NCI-H510A treated with DMSO at 0.1 percent for 48 hours (cell line): ENCODE results near the gene CCDC13.
A peak's percentile ranks its signal among the peaks of the same experiment; 100 is the strongest.
"Not testable (repeated sequence)": the region's sequence is repeated elsewhere in the genome, so short reads cannot be mapped to it uniquely, and the experiment has no call there.

Experiments
- DNase-seq: peaks from one replicate; lab custom pipeline; 2025; lab: John Stamatoyannopoulos, UW

CCDC13 gene, protein sequence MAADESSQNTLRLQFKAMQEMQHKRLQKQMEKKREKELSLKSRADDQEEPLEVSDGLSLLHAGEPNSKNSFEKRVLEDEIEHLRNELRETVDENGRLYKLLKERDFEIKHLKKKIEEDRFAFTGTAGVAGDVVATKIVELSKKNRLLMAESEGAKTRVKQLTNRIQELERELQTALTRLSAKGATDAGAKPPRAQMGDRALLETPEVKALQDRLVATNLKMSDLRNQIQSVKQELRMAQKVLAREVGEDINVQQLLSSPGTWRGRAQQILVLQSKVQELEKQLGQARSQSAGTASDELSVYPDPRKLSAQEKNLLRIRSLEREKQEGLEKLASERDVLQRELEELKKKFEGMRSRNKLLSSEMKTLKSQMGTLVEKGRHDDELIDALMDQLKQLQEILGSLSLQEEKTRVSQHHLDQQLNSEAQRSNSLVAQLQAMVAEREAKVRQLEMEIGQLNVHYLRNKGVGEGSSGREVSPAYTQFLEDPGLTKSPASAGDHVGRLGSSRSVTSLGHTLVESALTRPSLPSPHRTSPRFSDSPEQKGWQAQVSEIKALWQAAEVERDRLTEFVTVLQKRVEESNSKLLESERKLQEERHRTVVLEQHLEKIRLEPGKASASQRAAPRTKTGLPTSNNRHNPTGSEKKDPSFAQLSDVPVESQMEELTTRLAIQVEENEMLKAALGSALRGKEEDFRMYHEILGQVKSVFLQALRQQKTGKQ

DNA sequence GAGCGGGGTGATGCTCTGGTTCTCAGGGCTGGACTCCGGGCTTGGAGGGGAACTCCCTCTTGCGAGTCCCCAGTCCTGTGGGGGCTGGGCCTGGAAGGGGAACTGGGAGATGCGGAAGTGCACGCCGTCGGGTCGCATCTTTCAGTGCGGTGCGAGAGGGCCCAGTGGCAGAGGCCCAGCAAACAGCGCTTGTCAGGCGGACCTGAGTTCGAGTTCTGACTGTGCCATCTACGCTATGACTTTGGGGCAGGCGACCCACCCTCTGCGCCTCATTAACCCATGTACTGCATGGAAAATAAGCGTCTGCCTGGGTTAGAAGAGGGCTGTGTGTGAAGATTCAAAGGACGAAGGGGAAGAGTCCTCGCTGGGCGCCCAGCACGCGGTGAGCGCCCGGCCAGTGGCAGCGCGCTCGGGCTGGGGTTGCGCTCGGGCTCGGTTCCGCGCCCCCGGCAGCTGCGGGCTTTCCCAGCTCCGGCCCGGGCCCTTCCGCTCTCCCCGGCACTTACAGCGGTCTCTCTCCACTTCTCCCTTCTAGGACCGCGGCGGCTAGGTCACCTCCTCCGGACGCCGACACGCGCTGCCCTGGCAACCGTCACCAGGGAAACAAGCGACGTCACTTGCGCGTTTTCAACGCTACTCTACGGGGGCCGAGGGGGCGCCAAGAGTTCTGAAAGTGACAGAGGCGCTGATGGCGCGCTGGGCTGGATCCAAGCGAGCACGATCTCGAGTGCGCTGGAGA is at the start of gene CCDC13:
Gene CCDC13 (minus strand): TSS at position 584 of the 739 bp plus-strand sequence. CDS start 14,908 bp downstream, outside the sequence.
- peak; percentile 95 for DNase-seq

DNA sequence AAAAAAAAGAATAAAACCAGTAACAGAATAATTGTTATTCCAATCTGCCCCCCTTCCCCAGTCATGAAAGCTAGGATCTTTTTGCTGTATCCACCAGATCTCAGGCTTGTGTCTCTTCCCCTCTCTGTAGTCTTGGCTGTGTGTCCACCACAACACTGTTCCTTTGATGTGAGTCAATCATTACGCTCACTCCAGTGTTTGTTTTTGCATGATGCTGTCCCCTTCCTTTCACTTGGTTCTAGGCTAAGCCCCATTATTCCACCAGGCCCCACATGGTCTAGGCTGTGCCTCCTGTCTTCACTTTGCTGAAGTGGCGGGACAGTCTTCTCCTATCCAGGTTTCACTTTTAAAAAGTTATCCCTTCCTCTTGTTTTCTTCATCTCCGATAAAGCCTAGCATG is 49.8 kb upstream of the CCDC13 start:
- DNase-seq, result peak; percentile 29

DNA sequence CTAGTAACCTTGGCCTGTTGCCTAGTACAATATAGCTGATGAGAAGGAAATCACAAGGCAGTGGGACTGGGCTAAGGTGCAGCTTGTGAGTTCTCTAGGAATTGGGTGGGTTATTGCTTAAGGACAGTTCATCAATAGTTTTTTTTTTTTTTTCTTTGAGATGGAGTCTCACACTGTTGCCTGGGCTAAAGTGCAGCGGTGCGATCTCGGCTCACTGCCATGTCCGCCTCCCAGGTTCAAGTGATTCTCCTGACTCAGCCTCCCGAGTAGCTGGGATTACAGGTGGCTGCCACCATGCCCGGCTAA is 47.6 kb upstream of the CCDC13 start:
- DNase-seq, result no peak

DNA sequence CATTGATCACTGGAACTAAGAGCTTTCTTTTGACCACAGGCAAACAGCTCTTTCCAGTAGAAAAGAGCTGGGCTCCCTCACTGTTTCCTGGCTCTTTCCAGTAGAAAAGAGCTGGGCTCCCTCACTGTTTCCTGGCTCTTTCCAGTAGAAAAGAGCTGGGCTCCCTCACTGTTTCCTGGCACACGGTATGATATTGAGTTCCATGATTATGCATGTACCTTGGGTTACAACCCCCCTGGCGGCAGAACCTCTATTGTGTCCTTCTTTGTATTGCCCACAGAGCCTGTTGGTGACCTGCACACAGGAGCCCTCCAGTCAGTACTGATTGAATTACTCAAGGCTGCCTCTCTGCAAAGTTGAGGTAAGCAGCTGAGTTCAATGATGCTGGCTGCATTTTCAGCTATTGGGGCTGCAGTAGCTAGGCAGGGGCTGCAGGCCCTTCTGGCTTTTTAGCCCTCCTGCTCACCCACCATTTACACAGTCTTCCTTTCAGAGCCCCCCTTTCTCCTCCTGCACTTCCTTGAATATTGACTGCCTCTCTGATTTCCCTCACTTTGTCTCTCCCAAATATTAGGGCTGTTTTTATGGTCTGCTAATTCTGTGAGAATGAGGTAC is 46.4 kb upstream of the CCDC13 start:
- DNase-seq, result peak; percentile 72

DNA sequence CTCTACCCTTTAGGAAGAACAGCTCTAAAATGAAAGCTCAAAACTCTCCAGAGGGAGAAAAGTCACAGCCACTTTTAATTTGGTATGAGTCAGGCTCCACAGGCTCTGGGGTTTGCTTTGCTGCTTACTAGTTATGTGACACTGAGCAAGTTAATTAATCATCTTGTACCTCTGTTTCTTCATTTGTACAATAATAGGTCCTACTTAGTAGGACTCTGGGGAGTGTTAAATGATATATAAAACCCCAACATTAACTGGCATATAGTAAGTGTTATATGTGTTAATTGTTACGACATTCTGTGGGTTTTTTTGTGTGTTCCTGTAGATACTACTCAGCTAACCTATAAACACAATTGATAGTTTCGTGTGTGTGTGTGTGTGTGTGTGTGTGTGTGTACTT is 42.8 kb upstream of the CCDC13 start:
- DNase-seq, result no peak

DNA sequence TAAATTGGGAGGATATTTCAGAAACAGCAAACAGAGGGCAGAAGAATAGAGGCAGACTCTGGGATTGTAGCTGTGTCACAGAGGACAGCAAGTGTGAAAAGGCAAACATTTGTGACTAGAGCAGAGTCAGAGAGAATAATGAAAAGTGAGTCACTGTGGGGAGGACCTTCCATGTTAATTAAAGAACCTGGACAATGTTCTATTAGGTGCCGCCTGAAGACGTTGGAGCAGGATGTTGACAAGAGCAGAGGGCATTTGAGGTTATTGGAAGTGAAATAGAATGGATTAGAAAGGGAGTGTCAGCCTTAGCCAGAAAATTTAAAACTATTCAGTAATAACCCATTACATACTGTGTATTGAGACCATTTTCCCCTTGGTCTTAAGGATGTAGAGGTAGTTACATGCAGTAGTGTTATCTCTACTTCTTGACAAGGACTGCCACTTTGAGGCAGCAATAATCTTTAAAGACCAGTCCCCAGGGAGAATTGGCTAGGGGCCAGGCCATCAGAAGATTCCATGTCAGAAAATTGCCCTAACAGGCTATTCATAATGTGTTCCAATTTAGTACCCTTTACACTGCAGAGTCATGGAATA is 42.0 kb upstream of the CCDC13 start:
- no peak for DNase-seq

DNA sequence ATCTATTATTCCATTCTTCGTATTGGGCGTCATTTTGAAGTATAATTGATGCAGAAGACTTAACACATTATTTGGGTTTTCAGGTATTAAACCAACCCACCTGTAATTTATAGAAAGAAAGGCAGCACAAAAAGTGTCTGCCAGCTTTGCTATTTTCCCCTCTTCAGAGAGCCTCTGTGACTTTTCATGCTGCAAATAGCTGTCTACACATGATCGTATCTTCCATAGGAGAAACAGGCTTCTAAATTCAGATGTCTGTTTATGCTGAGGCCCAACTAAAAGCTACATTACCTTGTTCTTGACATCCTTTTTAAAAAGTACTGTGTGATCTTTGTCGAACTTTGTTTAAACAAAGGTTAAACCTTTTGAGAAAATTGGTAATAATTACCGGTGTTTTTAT is 41.2 kb upstream of the CCDC13 start:
- no peak for DNase-seq

DNA sequence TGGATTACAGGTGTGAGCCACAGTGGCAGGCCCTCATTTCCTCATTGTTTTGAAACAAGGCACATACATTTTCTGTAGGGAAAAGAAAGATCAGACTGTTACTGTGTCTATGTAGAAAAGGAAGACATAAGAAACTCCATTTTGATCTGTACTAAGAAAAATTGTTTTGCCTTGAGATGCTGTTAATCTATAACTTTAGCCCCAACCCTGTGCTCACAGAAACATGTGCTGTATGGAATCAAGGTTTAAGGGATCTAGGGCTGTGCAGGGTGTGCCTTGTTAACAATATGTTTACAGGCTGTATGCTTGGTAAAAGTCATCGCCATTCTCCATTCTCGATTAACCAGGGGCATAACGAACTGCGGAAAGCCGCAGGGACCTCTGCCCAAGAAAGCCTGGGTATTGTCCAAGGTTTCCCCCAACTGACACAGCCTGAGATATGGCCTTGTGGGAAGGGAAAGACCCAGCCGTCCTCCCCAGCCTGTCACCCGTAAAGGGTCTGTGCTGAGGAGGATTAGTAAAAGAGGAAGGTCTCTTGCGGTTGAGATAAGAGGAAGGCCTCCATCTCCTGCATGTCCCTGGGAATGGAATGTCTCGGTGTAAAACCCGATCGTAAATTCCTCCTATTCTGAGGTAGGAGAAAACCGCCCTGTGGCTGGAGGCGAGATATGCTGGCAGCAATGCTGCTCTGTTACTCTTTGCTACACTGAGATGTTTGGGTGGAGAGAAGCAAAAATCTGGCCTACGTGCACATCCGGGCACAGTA is 38.2 kb upstream of the CCDC13 start:
- DNase-seq, result not testable (repeated sequence)

DNA sequence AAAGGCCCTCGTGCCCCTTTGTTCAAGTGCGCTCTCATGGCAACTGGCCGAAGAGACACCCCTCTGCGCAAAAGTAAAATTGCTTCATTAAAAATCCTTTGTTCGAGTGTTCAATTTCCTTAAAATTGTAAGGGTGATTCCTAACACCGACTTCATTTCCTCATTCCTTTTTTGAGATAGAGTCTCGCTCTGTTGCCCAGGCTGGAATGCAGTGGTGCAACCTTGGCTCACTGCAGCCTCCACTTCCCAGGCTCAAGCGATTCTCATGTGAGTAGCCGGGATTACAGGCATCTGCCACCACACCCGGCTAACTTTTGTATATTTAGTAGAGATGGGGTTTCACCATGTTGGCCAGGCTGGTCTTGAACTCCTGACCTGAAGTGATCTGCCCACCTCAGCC is 37.7 kb upstream of the CCDC13 start:
- not testable (repeated sequence) for DNase-seq

DNA sequence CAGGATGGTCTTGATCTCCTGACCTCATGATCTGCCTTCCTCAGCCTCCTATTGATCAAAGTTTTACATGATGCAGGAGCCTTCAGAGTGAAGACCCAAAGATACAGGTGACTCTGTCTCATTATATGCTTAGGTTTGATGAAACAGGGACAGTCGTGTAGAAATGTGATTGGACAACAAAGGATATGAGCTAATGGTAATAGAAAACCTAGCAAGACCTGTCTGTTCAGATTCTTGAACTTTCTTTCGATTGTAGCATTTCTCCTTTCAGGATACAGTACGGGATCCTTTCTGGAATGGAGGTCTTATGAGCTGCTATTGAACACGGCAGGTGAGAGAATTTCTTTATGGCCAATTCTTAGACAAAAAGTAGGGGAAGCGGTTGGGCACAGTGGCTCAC is 36.1 kb upstream of the CCDC13 start, which contains the start of gene ACKR2:
Gene ACKR2 (plus strand): TSS at position 244 of the 400 bp plus-strand sequence. CDS start 55,058 bp downstream, outside the sequence.
- DNase-seq, result no peak

DNA sequence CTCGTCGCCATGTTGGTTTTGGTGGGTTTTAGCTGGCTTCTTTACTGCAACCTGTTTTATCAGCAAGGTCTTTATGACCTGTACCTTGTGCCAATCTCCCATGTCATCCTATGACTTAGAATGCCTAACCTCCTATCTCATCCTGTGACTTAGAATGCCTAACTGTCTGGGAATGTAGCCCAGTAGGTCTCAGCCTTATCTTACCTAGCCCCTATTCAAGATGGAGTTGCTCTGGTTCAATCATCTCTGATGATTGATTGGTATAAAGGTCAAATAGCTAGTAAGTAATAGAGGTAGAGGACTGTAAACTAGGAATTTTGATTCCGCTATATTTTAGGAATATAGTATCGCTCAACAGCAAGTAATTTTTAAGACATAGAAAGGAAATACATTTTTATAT is 34.9 kb upstream of the CCDC13 start:
- DNase-seq, result no peak

DNA sequence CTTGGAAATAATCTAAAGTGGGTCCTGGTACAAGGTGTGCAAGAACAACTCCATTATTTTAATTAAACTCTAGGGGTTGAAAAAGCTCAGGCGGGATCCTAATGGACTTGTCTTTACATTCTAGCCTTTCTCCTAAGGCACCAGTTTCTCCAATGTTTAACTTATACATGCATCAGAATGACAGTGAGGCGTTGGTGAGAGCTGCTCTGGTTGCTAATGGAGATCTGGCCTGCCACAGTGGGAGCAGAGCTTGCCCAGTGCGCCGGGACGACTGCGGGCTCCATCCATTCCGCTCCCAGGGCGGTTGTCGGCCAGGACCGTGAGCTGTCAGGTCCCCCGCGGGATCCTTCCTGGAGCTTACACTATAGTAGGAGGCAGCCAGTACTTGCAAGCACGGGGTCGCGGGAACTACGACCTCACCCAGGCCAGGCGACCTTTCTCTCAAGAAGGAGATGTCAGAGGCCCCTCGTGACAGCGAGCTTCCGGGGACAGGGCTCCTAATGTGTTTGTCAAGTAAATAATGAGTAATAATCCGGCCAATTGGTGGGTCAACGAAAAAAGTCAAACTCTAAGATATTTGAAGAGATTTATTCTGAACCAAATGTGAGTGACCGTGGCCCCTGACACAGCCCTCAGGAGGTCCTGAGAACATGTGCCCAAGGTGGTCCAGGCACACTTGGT is 32.2 kb upstream of the CCDC13 start:
- DNase-seq, result no peak

DNA sequence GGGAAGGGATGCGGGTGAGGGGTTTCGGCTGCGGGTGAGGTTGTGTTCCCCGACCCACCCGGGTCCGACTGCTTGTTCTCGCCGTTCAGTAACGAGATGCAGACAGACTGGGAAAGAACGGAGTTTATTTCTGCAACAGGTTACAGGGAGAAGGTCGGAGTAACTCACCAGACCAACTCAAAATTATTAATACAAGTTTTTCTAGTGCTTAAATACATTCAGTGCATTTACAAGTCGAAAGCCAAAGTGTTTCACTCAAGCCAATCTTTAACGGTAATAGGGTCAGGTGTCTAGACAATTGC is 31.7 kb upstream of the CCDC13 start:
- DNase-seq, result no peak

DNA sequence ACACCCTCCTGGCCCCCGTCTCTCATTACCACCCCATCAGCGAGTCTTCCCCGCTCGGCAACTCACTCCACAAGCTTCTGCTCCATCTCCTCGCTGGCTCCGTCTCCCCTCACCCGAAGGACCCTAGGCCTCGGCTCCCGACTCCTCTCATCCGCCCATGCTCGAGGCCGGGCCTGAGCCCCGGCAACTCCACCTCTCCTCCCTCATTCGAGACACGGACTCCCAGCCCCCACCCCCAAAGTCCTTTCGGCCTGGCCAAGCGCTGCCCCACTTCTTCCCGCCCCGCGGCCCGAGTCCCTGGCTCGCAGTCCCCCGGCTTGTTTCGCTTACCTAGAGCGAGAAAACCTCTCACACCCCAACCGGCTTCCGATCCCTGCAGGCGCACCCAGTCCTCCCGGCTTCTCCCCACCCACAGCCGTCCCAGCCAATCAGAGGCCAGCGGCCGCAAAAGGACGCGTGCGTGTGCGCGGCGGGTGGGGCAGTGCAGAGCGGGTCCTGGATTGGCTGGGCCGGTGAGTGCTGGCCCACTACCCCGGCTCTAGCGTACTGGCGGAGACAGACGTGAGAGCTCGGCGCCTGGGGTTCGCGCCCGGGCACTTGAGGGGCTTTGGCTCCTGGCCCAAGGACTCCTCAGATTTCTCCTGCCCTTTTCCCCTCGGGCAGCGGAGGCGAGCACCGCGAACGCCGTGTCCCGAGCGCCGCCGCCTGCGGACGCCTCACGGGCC is 31.2 kb upstream of the CCDC13 start, which contains the start of gene HIGD1A:
Gene HIGD1A (minus strand): TSS at position 385 of the 725 bp plus-strand sequence. CDS start 10,237 bp downstream, outside the sequence.
- peak; percentile 95 for DNase-seq

DNA sequence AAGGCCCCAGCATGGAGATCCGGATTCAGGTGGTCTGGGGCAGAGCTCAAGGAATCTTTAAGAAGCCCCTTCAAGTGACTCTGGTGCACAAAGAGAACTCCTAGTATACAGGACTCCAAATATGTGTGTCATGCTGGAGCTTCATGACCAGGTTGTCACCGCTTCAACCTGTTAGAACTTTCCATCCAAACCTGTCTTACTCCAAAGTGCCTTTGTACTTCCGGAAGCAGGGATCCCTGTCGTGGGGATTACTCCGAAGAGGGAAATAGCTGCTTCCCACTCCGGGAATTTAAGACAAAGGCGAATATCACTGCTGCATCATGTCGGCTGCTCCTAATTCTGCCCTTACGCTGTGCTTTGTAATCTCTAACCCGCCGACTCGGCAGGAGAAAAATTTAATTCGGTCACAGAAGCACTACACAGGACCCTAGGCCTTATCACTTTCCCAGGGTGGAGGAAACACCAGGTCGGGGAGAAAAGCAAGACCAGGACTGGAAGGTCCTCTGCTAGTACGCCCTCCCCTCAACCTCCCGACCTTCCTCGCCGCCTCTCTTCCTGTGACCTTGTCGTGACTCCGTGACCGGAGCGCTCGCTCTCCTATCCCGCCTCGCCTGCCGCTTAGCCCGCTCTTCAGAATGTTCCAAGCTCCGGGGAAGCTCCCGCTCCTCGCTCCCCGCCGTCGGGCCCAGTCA is 30.5 kb upstream of the CCDC13 start:
- DNase-seq, result peak; percentile 48

DNA sequence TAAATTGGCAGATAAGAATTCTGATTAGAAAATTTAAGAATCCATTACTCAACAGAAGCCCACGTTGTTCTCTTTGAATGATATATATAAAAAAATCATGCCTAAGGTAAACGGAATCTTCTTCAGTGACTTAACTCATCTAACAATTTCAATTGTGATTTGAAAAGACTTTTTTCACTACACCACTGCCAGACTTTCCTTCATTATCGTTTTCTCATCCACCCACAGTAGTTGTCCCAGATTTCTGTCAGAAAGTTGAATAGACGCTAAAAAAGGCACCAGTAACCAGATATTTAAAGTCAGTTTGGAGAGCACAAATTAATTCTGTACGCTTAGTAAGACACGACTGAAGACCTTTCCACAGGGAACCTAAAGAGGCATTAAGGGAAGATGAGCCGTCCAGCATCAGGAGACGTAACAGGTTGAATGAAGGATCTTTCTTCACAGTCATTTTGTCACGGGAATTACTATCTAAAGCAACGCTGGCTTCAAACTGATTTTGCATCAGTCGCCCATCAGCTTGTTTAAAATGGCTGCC is 29.9 kb upstream of the CCDC13 start:
- no peak for DNase-seq

DNA sequence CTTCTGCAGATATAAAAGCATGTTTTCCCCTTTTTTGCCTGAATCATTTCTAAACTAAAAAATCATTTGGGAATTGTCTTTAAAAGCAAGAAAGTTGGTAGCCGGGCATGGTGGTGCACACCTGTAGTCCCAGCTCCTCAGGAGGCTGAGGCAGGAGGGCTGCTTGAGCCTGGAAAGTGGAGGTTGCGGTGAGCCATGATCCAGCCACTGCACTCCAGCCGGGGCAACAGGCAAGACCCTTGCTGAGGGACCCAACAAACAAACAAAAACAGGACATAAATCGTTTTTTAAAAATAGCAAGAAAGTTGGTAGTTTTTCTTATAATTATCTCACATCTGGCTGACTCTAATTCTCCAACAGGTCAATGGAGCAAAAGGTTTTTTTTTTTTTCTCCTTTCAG is 28.7 kb upstream of the CCDC13 start:
- DNase-seq, result no peak

DNA sequence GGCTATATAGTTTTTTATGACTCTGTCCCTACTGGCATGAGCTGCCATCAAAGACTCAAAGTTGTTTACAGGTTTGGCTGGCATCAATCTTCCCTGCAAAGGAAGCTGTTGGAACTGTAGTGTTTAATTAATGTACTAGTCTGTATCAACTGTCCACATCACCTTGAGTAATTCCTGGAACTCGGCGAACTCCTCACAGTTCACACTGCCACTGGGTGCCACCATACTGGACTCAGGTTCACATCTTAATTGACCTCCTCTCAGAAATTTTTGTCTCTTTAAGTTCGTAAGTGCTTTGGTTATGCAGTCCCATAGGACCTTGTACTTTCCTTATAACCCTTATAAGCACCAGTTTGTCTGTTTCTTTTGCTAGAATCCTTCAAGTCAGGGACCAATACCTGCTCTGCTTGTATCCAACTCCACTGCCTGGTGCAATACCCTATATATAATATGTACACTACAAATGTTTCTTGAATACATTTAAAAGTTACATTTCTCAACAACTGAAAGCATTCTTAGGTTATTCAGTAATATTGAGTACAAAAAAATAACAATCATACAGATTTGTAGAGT is 28.1 kb upstream of the CCDC13 start:
- DNase-seq, result no peak

DNA sequence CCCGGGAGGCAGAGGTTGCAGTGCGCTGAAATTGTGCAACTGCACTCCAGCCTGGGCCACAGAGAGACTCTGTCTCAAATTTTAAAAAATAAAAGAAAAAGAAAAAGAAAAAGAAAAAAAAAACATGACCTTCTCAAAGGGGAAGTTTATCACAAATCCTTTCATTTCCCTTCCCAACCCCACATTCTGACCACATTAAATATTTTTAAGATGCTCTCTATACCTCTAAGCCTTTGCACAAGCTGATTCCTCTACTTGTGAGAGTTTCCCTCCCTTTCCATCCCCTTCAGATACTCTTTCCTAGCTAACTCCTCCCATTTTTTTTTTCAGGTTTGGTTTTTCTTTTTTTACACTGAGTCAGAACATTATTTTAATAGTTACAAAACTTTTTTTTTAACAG is 27.2 kb upstream of the CCDC13 start:
- no peak for DNase-seq
